Hepatocyte (in vitro differentiated cells): ENCODE results near the gene FBLN1.

Source experiments
- EZH2 ChIP-seq: fragments of 200-600 bp; sonication (generic); IDR thresholded peaks from 2 replicates; pipeline ENCODE4 v1.6.1; 2016; ENCODE audit warnings: antibody characterized with exemption, mild to moderate bottlenecking, borderline replicate concordance
- EZH2phosphoT487 ChIP-seq: fragments of 200-600 bp; sonication (generic); IDR thresholded peaks from one replicate; pipeline ENCODE4 v1.6.1; 2018; ENCODE audit warnings: antibody characterized with exemption, mild to moderate bottlenecking, low read depth, moderate library complexity; ENCODE audit not compliant: unreplicated experiment, severe bottlenecking
- TF ChIP-seq, protein P1 (sequence below): fragments of 200-600 bp; sonication (generic); IDR thresholded peaks from 2 replicates; pipeline ENCODE4 v1.5.1; 2016; ENCODE audit warnings: antibody characterized with exemption, mild to moderate bottlenecking; ENCODE audit not compliant: poor library complexity

DNA sequence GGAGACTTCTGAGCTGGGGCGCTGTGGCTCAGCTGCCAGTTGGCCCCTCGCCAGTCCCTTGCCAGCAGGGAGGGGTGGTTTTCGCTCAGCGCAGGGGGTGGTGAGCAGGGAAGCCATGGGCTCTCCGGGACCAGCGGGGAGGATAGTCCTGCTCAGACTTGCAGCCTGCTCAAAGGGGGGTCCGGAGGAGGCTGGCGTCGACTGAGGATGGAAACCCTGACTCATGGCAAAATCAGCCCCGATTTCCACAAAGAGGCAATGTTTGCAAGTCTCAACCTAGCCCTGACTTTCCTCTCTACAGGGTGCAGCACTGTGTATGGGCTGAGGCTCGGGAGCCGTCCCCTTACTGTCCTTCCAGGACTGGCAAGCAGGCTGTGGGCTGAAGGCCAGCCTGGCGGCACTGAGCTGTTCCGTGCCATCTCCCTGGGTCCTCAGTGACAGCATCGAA lies 35.1 kb downstream of the FBLN1 start:
- no peak for TF ChIP-seq EZH2phosphoT487
- TF ChIP-seq, protein P1, sequence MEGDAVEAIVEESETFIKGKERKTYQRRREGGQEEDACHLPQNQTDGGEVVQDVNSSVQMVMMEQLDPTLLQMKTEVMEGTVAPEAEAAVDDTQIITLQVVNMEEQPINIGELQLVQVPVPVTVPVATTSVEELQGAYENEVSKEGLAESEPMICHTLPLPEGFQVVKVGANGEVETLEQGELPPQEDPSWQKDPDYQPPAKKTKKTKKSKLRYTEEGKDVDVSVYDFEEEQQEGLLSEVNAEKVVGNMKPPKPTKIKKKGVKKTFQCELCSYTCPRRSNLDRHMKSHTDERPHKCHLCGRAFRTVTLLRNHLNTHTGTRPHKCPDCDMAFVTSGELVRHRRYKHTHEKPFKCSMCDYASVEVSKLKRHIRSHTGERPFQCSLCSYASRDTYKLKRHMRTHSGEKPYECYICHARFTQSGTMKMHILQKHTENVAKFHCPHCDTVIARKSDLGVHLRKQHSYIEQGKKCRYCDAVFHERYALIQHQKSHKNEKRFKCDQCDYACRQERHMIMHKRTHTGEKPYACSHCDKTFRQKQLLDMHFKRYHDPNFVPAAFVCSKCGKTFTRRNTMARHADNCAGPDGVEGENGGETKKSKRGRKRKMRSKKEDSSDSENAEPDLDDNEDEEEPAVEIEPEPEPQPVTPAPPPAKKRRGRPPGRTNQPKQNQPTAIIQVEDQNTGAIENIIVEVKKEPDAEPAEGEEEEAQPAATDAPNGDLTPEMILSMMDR: no peak
- no peak for TF ChIP-seq EZH2
